ENCODE measurements around the gene SDHC. TPM values are rescaled to one million over a fixed set of nuclear protein-coding genes. Genes with fewer than 3 reads are reported as not detected.
"Not testable (repeated sequence)": the region's sequence is repeated elsewhere in the genome, so short reads cannot be mapped to it uniquely, and the experiment has no call there.

SDHC gene
- total RNA-seq, 1 donor from 2014 or later, result 41.9 TPM

DNA sequence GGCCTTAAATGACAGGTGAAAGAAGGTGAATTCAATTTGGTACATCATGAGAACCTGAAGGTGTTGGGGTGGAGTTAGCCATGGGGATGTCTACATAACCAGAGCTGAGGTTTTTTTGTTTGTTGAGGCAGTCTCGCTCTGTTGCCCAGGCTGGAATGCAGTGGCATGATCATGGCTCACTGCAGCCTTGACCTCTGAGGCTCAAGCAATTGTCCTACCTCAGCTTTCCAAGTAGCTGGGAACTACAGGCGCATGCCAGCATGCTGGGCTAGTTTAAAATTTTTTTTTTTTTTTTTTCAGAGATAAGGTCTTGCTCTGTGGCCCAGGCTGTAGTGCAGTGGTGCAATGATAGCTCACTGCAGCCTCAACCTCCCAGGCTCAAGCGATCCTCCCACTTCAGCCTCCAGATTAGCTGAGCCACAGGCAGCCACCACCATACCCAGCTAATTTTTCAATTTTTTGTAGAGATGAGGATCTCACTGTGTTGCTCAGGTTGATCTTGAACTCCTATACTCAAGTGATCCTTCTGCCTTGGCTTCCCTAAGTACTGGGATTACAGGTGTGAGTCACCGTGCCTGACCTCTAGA lies 2.5 kb upstream of the SDHC start:
- DNase-seq, result no peak

DNA sequence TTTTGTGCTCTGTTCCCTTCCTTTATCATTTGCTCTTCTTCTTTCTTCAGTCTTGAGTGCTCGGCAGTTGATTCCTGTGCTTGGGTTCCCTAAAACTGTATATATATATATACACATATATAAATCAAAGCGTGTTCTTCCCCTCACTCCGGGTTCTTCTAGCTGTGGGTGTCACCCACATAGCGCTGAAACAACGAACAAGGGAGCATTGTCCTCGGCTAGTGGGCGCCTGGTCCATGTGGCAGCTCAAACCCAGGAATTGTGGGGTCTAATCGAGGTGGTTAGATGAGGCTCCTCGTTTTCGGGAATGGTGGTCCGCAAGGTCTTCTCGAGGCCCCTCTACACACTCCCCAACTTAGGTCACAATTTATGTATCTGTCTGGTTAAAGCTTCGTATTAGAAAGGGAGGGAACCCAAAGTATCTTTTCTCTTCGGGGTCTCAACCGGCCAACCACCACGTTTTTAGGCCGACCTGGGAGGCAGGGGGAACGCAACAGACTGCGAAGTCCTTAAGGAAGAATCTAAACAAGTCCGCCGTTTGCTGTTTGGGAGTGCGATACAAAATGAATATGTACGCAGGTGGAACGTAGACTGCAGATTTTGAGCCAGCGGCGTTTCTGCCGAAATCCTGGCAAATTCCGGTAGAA lies 504 bp upstream of the SDHC start:
- no peak for DNase-seq

DNA sequence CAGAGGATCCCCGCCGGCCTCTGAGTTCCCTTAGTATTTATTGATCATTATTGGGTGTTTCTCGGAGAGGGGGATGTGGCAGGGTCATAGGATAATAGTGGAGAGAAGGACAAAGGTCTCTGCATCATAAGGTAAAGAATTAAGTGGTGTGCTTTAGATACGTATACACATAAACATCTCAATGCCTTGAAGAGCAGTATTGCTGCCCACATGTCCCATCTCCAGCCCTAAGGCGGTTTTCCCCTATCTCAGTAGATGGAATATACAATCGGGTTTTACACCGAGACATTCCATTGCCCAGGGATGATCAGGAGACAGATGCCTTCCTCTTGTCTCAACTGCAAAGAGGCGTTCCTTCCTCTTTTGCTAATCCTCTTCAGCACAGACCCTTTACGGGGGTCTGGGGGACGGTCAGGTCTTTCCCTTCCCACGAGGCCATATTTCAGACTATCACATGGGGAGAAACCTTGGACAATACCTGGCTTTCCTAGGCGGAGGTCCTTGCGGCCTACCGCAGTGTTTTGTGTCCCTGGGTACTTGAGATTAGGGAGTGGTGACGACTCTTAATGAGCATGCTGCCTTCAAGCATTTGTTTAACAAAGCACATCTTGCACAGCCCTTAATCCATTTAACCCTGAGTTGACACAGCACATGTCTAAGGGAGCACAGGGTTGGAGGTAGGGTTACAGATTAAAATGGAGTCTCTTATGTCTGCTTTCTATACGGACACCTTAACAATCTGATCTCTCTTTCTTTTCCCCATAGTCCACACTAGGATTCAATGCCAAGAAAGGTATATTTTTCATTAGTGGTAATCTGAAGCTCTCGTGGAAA lies 1.9 kb downstream of the SDHC start:
- DNase-seq, result not testable (repeated sequence)

DNA sequence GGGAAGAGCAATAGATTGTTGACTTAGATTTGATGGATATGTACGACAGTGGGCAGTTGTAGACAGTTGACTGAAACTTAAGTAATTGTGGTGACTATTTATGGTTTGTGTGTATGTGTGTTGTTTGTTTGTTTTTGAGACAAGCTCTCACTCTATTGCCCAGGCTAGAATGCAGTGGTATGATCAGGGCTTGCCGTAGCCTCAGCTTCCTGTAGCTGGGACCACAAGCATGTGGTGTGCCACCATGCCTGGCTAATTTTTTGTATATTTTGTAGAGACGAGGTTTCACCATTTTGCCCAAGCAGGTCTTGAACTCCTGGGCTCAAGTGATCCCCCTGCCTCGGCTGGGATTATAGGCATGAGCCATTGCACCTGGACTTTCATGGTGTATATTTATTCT lies 9.8 kb downstream of the SDHC start:
- DNase-seq, result no peak

DNA sequence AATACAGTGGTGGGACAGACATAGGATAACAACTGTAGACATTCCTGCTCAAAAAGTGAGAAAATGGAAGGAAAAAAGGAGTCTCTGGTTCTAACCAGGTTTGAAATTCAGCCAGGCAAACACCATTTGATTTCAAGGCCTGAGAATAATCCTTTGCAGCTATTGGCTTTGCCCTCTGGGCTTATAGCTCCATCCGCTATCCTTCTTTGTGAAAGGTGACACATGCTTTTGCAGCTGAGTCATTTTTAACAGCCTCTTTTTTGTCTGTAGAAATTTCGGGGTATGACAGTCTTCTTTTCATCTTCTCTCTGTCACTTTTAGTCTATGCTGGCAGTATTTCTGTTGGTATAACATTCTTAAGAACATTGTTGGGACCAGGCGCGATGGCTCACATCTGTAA lies 16.2 kb downstream of the SDHC start:
- DNase-seq, result no peak

DNA sequence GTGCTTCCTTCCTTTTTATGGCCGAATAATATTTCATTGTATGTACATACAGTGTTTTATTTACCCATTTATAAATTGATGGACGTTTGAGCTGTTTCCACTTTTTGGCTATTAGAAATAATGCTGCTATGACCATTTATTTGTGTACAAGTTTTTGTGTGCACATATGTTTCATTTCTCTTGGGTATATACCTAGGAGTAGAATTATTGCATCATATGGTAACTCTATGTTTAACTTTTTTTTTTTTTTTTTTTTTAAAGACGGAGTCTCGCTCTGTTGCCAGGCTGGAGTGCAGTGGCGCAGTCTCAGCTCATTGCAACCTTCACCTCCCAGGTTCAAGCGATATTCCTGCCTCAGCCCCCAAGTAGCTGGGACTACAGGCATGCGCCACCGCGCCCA lies 19.0 kb downstream of the SDHC start:
- DNase-seq, result no peak

DNA sequence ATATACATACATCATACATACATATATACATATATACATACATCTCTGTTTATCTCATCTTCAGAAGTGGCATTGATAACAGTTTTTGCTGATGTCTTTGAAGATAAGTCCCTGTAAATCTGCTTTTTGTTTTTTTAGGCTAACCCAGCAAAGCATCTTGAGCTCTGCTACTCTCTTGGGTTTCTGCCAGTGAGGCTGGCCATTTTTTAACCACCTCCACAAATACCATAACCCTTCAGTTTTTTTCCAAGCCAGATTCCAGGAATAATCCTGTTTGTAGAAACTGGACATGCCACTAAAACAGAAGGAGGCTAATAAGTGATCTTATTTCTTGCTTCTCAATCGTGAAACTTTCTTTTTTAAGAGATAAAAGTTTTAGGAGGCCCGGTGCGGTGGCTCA lies 21.6 kb downstream of the SDHC start:
- DNase-seq, result no peak

DNA sequence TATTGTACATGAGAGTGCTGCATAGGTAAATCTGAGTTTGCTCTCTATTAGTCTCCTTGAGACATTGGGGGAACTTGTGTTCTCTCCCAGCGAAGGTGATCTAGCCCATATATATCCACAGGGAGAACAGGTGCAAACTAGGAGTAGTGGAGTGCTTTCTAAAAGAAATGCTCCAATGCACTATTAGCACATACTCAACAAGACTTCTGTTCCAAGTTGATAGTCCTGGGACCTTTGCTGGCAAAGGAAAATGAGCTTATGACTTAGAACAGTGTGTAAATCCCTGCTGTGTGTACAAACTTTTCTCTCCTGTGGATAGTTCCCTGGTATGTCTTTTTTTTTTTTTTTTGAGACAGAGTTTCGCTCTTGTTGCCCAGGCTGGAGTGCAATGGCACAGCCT lies 28.0 kb downstream of the SDHC start:
- no peak for DNase-seq

DNA sequence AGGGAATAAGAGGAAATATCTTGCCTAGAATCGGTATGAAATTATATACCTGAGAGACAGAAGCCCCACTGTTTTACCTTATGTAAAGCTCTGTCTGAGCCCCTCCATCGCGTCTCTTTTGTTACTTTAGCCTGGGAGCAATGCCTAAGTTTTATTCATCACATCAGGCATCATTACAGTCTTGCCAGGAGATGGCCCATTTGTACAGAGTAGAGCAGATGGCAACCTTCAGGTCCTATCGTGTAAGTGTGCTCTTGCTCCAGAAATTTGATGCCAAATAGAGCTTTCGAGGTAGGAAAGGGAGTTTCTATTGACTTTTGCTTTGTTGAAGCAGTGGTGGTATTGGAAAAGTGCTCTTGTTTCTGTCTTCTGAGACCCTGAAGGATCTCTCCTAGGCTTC lies 28.6 kb downstream of the SDHC start:
- DNase-seq, result no peak

DNA sequence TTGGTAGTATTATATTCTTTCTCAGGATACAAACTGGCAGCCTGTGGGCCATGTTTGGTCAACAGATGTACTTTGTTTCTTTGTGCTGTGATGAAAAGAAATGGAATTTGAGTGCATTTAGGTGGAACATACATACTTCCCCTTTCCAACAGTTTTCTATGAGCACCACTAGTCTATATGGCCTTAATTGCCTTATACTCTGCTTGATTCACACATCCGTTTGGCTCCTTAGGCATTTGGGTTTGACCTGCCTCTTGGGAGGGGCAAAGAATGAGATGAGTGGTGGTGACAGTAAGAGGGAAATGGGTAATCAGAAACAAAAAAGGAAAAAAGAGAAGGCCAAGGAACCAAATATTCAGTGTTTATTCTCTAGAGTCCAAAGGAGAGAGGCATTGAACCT lies 36.5 kb downstream of the SDHC start:
- DNase-seq, result no peak

DNA sequence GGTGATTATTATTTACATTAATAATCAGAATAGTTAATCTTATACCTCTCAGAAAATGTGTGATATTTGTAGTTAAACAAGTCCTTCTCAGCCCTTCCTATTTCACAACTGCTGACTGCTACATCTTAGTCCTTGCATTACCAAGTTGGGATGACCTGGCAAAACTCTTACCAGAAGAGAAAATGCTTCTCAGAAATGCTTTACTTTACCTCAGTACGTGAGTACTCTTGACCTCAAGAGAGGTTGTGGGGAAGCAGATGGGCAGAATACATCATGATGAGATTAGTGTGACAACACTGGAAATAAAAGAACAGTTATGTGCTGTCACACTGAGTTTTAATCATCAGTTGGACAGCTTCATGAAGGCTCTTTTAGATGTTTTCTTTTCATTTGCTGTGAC lies 37.3 kb downstream of the SDHC start:
- no peak for DNase-seq

DNA sequence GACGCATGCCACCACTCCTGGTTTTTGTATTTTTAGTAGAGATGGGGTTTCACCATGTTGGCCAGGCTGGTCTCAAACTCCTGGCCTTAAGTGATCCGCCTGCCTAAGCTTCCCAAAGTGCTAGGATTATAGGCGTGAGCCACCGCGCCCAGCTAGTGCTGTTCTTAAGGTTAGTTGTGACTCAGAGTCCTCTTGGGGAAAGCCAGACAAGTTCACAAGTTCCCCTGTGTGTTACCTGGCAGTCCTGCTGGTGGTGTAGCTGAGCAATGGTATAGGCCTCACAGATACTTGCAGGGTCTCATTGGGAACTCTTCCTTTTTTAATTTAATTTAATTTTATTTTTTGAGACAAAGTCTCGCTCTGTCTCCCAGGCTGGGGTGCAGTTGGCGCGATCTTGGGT lies 42.9 kb downstream of the SDHC start:
- DNase-seq, result no peak

DNA sequence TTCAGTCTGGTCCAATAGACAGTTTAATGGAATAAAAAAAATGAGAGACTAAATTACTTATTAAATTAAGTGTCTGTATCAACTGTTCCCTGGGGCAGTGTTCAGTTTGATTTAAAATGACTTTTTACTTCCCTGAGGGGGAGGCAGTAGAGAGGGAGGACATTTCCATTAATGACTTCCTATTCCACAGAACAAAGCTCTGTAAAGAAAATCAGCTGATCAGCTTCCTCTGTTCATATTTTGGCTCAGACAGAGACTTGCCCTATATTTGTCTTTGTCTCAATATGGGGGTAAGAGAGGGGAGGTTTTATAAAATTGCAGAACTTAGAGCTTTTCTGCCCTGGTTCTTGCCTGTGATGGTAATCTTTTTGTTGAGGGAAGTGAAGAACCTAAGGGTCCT lies 45.1 kb downstream of the SDHC start:
- DNase-seq, result no peak

DNA sequence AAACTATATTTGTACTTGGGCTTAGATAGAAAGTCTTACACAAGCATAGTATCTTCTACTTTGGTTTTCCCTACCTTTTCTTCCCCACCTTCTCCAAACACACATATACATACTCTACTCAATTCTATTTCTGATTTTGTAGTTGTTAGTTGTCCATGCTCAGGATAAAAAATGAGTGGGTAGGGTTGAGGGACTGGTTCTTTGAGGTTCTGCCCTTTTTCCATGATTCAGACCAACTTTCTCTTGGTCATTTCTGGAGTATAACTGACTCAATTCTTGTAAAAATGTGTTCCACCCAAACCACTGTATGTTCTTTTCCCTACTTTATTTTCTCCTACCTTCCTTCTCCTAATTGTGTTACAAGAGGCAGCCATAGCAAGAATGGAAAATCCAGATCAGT lies 50.2 kb downstream of the SDHC start:
- DNase-seq, result no peak

DNA sequence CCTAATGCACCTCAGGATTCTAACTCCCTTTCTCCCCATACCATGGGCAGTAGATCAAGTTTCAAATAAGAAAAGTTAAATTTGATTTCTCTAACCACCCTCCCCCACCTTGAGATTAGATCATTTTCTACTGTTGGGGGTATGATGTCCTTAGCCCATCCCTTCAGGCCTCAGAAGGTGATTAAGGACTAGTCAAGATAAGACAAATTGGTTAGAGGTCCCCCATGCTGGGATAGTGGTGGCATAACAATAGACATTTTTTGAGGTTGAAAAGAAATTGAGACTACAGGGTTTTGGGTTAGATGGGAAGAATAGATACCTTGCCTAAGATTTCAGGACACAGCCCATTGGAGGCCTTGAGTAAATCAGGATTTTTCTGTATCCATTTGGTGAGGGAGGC lies 51.0 kb downstream of the SDHC start:
- DNase-seq, result no peak

DNA sequence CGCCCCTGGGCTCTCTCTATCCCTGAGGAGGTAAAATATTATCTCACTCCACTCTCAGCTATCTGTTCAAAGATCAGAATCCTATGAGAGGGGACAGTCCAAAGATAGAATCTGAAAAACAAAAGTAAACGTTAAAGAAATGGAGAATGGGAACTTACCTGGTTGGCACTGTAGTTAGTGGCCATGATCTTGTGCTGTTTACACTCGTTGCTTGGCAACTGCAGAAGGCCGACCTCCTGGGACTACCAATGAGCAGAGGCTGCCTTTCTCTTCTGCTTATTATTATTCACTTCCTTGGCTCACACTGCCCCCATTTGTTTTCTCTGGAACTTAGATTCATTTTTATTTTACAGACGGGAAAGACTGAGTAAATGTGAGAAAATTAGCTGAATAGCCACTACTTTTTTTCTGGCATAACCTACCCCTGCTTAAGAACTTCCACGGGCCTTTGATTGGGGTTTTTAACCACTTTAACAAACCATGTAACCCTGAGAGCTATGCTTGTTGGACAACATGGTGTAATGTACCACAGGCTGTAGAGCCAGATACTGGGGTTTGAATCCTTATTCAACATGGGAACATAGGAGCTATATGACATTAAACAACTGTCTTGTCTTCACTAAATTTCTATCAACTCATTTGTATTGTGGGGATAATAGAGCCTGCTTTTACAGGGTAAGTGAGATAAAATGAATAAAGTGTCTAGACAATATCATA lies 53.7 kb downstream of the SDHC start, which contains the start of gene CFAP126:
TSS of gene CFAP126 (minus strand) at position 193 of the 717 bp plus-strand sequence. CDS start at position 185, 8 bp downstream.
- DNase-seq, result peak; percentile 60

DNA sequence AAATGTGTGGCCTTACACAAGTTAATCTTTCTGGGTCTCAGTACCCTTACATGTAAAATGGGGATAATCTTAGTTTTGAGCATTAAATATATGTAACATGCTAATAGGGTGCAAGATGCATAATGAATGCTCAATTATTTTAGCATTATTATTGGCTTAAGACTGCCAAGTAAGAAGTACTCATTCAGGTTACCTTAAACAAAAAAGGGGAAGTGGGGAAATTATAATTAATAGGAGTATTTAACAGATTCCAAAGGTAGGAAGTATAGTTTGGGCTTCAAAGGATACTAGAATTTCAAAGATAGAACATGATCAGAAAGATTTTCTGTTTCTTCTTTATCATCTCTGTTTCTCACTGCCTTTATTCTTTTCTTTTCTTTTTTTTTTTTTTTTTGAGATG lies 59.3 kb downstream of the SDHC start:
- no peak for DNase-seq

DNA sequence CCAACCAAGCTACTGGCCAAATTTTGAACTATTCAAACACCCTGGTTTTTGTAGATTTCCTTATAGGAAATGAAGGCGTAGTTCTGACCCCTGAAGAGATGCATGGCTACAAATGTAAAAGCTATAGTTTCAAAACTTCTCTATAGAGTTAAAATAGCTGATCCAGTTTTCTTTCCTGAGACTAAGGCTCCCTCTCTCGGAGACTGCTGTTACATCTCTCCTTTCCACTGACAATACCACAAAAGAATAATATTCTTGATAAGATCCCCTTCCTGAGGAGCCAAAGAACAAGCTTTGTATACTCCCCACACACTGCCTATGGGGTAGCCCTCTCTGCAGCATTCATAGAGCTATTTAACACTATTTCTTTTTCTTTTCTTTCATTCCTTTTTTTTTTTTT lies 60.2 kb downstream of the SDHC start:
- DNase-seq, result no peak

DNA sequence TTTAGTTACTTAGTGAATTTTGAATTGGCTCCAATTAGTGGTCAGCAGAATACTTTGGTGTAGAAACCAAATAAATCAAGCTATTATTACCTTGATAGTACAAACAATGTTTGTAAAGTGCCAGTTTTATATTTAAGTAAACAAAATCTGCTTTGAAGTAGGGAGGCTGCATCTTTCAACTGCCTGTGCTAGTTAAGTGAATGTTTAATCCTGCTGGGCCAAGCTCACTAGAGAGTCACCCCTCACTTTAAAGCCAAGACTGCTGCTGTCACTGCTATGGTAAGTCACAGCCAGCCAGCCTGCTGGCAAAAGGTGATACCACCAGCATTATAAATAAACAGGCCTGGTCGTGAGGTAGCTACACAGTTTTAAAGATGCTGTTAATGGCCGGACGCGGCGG lies 63.8 kb downstream of the SDHC start:
- no peak for DNase-seq

DNA sequence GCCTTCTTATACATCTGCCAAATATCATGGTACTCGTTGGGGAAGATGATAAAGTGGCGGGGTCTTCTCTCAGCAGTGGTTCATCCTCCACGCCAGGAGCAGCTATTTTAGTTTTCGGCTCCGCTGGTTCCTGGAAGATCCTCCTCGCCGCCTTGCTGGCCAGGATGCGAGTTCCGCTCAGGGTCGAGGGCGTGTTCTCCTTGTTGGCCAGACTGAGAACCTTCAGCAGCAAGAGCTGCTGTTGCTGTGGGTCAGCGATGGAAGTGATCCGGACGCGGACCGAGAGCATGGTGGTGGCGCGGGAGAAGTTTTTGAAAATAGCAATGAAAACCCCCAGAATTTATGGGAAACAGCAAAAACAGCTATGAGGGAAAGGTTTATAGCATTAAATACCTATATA lies 64.9 kb downstream of the SDHC start:
- DNase-seq, result no peak

DNA sequence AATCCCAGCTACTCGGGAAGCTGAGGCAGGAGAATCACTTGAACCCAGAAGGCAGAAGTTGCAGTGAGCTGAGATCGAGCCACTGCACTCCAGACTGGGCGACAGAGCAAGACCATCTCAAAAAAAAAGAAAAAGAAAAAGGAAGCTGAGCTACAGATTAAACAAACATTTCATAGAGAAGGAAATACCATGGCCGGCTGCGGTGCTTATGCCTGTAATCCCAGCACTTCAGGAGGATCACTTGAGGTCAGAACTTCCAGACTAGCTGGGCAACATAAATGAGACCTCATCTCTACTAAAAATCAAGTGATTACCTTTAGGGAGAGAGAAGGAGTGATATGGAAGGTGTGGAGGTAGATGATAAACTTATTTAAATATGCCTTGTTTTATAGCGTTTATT lies 67.5 kb downstream of the SDHC start:
- no peak for DNase-seq

DNA sequence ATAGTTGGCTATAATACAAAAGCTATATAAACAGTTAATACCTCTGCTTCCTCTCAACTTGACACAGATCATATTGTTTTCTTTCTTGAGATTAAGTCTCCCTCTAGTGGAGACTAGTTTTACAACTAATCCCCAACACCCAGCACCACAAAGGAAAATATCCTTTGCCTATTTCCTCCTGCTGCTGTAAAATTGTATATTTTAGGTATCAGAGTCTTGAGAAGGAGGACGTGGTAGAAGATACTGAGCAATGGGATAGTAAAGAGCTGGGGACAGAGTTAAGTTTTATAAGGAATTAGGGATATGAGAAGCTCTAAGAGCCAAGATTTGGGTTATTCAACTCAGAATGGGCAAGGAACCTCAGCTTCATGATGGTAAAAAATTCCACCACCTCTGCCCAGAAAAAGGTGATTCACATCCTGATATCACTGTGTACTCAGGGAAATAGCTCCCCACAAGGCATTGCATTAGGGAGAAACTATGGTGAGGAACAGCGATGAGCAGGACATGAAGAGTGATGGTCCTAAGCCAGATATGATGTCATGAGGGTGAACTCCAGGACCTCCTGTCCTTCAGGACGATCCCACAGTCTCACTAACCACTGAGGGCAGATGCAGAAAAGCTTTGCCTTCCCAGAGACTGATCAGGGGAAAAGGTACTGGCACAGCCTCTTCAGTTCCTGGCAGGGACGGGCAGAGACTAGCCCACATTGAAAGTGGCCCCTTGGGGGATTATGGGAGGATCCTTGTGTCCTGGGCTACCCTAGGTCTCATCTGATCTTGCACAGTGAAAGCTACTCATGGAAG lies 68.2 kb downstream of the SDHC start:
- peak; percentile 78 for DNase-seq

All from tongue (tissue), 2 donors.